ENCODE results near the gene GADD45GIP1. TPM values are rescaled to one million over a fixed set of nuclear protein-coding genes. Genes with fewer than 3 reads are reported as not detected.
"Not testable (repeated sequence)": the region's sequence is repeated elsewhere in the genome, so short reads cannot be mapped to it uniquely, and the experiment has no call there.

GADD45GIP1 gene
- total RNA-seq, 3 donors from 2014 or later (not counting 1 experiment from before 2014, with no cell fraction given), result 5.3 to 7.1 (median 5.7) TPM

GRCh38 chr19:12965812-12966135, 8.8 kb upstream of the GADD45GIP1 start:
- DNase-seq (no peak), ATAC-seq (no peak)
- H3K4me3 Mint-ChIP-seq, result no peak overlapping the region
- WGBS (ENCODE audit: insufficient coverage), result 74% methylated on average over 6 of the region's 8 CpGs
- Histone ChIP-seq H3K4me1 (ENCODE audit: control insufficient read depth, insufficient read depth, low read length) (peaks cover 11% of the 10 kb centered on the region), H3K36me3 (ENCODE audit: control insufficient read depth, insufficient read depth, low read length) (no peaks in the 10 kb centered on the region), H3K9me3 (ENCODE audit: control insufficient read depth, insufficient read depth, low read length) (no peaks in the 10 kb centered on the region), H3K27me3 (ENCODE audit: control insufficient read depth, insufficient read depth, low read length) (no peaks in the 10 kb centered on the region), H3K27ac (ENCODE audit: low read length) (no peak overlapping the region), H3K4me3 (ENCODE audit: low read length) (no peak overlapping the region)
- H3K9me3 Mint-ChIP-seq, result no peaks in the 10 kb centered on the region
- intact Hi-C loops (cut with micrococcal nuclease), result loop anchor here (1.0 kb wide), 1 partner anchor 80 kb away; no protein-coding TSS in a partner anchor
- peaks cover 0 to 2% of the 10 kb centered on the region in 2 donors for H3K27me3 Mint-ChIP-seq (ENCODE audit: low read depth in 2 of 2)
- peak overlapping the region in 1 of 2 donors; percentile 82 for H3K27ac Mint-ChIP-seq
- no peaks in the 10 kb centered on the region for H3K36me3 Mint-ChIP-seq
- TF ChIP-seq, protein P1, sequence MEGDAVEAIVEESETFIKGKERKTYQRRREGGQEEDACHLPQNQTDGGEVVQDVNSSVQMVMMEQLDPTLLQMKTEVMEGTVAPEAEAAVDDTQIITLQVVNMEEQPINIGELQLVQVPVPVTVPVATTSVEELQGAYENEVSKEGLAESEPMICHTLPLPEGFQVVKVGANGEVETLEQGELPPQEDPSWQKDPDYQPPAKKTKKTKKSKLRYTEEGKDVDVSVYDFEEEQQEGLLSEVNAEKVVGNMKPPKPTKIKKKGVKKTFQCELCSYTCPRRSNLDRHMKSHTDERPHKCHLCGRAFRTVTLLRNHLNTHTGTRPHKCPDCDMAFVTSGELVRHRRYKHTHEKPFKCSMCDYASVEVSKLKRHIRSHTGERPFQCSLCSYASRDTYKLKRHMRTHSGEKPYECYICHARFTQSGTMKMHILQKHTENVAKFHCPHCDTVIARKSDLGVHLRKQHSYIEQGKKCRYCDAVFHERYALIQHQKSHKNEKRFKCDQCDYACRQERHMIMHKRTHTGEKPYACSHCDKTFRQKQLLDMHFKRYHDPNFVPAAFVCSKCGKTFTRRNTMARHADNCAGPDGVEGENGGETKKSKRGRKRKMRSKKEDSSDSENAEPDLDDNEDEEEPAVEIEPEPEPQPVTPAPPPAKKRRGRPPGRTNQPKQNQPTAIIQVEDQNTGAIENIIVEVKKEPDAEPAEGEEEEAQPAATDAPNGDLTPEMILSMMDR (IDR thresholded peaks at IDR 0.05), result no peak
- H3K4me1 Mint-ChIP-seq, result peaks cover 5 to 12% of the 10 kb centered on the region in 2 donors

GRCh38 chr19:12965017-12965811, 8.2 kb upstream of the GADD45GIP1 start:
- Histone ChIP-seq H3K4me1 (ENCODE audit: control insufficient read depth, insufficient read depth, low read length) (peaks cover 11% of the 10 kb centered on the region), H3K9me3 (ENCODE audit: control insufficient read depth, insufficient read depth, low read length) (no peaks in the 10 kb centered on the region), H3K27ac (ENCODE audit: low read length) (no peak overlapping the region), H3K4me3 (ENCODE audit: low read length) (peak overlapping the region; percentile 38), H3K36me3 (ENCODE audit: control insufficient read depth, insufficient read depth, low read length) (no peaks in the 10 kb centered on the region), H3K27me3 (ENCODE audit: control insufficient read depth, insufficient read depth, low read length) (no peaks in the 10 kb centered on the region)
- WGBS (ENCODE audit: insufficient coverage), result under 1% methylated on average over 34 of the region's 34 CpGs
- peaks cover 0 to 2% of the 10 kb centered on the region in 2 donors for H3K27me3 Mint-ChIP-seq (ENCODE audit: low read depth in 2 of 2)
- no peaks in the 10 kb centered on the region for H3K9me3 Mint-ChIP-seq
- peak; percentile 86 to 88 for DNase-seq
- H3K4me3 Mint-ChIP-seq, result peak overlapping the region; percentile 89
- peak; percentile 94 to 96 (median 96) for ATAC-seq
- peak overlapping the region in 1 of 2 donors; percentile 82 for H3K27ac Mint-ChIP-seq
- no peaks in the 10 kb centered on the region for H3K36me3 Mint-ChIP-seq
- TF ChIP-seq, protein P1 (IDR thresholded peaks at IDR 0.05), result peak; percentile 98
- intact Hi-C loops (cut with micrococcal nuclease), result loop anchor here (1.0 kb wide), 1 partner anchor 80 kb away; no protein-coding TSS in a partner anchor
- H3K4me1 Mint-ChIP-seq, result peaks cover 5 to 12% of the 10 kb centered on the region in 2 donors

GRCh38 chr19:12959481-12959880, 2.5 kb upstream of the GADD45GIP1 start:
- no peak for DNase-seq
- Histone ChIP-seq H3K9me3 (ENCODE audit: control insufficient read depth, insufficient read depth, low read length) (no peaks in the 10 kb centered on the region), H3K27ac (ENCODE audit: low read length) (no peak overlapping the region), H3K36me3 (ENCODE audit: control insufficient read depth, insufficient read depth, low read length) (no peaks in the 10 kb centered on the region), H3K4me3 (ENCODE audit: low read length) (no peak overlapping the region), H3K4me1 (ENCODE audit: control insufficient read depth, insufficient read depth, low read length) (peaks cover 17% of the 10 kb centered on the region), H3K27me3 (ENCODE audit: control insufficient read depth, insufficient read depth, low read length) (no peaks in the 10 kb centered on the region)
- TF ChIP-seq, protein P1 (IDR thresholded peaks at IDR 0.05), result no peak
- no peak for ATAC-seq
- Mint-ChIP-seq H3K36me3 (no peaks in the 10 kb centered on the region), H3K4me3 (no peak overlapping the region), H3K4me1 (peaks cover 18 to 21% of the 10 kb centered on the region in 2 donors), H3K27ac (no peak overlapping the region), H3K27me3 (ENCODE audit: low read depth in 2 of 2) (peaks cover 0 to 2% of the 10 kb centered on the region in 2 donors), H3K9me3 (no peaks in the 10 kb centered on the region)
- intact Hi-C loops (cut with micrococcal nuclease), result no loop called here
- WGBS (ENCODE audit: insufficient coverage), result 69% methylated on average over 6 of the region's 6 CpGs

DNA sequence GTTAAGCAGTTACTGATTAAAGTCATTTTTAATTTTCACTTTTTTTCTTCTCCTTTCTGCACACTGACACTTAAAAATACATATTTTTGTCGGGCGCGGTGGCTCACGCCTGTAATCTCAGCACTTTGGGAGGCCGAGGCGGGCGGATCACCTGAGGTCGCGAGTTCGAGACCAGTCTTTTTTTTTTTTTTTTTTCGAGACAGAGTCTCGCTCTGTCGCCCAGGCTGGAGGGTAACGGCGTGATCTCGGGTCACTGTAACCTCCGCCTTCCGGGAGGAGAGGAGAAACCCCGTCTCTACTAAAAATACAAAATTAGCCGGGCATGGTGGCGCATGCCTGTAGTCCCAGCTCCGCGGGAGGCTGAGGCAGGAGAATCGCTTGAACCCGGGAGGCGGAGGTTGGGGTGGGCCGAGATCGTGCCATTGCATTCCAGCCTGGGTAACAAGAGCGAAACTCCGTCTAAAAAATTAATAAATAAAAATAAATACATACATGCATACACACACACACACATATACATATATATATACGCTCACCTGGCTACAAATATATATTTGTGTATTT, 448 bp upstream of the GADD45GIP1 start:
- H3K27me3 Mint-ChIP-seq (ENCODE audit: low read depth in 2 of 2); H3K9me3 Mint-ChIP-seq; DNase-seq; H3K27me3 ChIP-seq (ENCODE audit: control insufficient read depth, insufficient read depth, low read length); H3K9me3 ChIP-seq (ENCODE audit: control insufficient read depth, insufficient read depth, low read length); intact Hi-C loops (cut with micrococcal nuclease); H3K36me3 Mint-ChIP-seq: not testable (repeated sequence)
- peak overlapping the region; percentile 66 to 82 for H3K27ac Mint-ChIP-seq
- H3K4me1 Mint-ChIP-seq, result peaks cover 23 to 29% of the 10 kb centered on the region in 2 donors
- peak; percentile 15 to 20 (median 18) for ATAC-seq
- Histone ChIP-seq H3K36me3 (ENCODE audit: control insufficient read depth, insufficient read depth, low read length) (peaks cover 18% of the 10 kb centered on the region), H3K4me1 (ENCODE audit: control insufficient read depth, insufficient read depth, low read length) (peaks cover 17% of the 10 kb centered on the region), H3K27ac (ENCODE audit: low read length) (peak overlapping the region; percentile 86), H3K4me3 (ENCODE audit: low read length) (peak overlapping the region; percentile 59)
- H3K4me3 Mint-ChIP-seq, result peak overlapping the region; percentile 87
- 19% methylated on average over 21 of the region's 31 CpGs for WGBS (ENCODE audit: insufficient coverage)

Measured in natural killer cell (primary cell).